C4-2B (cell line): ENCODE data around the gene IFNA16.
"Not testable (repeated sequence)": the region's sequence is repeated elsewhere in the genome, so short reads cannot be mapped to it uniquely, and the experiment has no call there.

ENCODE experiments used
- ZFX ChIP-seq: fragments of 450-650 bp; IDR thresholded peaks from 2 replicates; pipeline ENCODE4 v1.6.1; 2017
- TF ChIP-seq, protein P1 (sequence below): fragments of 450-650 bp; conservative IDR thresholded peaks from 2 replicates; pipeline ENCODE4 v1.5.1; 2017; ENCODE audit warnings: mild to moderate bottlenecking

DNA sequence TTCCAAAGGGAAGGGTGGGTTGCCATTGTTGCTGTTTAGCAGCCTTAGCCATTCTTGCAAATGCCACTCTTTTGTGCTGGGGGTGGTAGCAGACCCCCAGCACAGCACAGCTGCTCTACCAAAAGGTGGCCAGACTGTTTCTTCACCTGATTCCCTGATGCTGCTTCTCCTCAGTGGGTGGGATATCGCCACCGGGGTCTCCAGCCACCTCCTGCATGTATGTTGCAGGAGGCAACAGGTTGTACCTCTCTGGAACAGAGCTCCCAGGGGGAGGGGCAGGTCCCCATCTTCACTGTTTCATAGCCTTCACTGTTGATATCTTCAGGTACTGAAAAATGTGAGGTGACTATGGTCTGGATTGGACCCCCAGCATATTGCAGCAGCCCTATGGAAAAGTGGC is 6.3 kb downstream of the IFNA16 start:
- TF ChIP-seq, protein P1, sequence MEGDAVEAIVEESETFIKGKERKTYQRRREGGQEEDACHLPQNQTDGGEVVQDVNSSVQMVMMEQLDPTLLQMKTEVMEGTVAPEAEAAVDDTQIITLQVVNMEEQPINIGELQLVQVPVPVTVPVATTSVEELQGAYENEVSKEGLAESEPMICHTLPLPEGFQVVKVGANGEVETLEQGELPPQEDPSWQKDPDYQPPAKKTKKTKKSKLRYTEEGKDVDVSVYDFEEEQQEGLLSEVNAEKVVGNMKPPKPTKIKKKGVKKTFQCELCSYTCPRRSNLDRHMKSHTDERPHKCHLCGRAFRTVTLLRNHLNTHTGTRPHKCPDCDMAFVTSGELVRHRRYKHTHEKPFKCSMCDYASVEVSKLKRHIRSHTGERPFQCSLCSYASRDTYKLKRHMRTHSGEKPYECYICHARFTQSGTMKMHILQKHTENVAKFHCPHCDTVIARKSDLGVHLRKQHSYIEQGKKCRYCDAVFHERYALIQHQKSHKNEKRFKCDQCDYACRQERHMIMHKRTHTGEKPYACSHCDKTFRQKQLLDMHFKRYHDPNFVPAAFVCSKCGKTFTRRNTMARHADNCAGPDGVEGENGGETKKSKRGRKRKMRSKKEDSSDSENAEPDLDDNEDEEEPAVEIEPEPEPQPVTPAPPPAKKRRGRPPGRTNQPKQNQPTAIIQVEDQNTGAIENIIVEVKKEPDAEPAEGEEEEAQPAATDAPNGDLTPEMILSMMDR = not testable (repeated sequence)
- not testable (repeated sequence) for TF ChIP-seq ZFX
